Amniotic stem cell (primary cell): ENCODE data around the gene PHF19.

Experiments
- DNase-seq: peaks from one replicate; lab custom pipeline; 2025; lab: John Stamatoyannopoulos, UW

PHF19 gene

GRCh38 chr9:120913647-120914264 lies 36.8 kb upstream of the PHF19 start:
- no peak for DNase-seq

DNA sequence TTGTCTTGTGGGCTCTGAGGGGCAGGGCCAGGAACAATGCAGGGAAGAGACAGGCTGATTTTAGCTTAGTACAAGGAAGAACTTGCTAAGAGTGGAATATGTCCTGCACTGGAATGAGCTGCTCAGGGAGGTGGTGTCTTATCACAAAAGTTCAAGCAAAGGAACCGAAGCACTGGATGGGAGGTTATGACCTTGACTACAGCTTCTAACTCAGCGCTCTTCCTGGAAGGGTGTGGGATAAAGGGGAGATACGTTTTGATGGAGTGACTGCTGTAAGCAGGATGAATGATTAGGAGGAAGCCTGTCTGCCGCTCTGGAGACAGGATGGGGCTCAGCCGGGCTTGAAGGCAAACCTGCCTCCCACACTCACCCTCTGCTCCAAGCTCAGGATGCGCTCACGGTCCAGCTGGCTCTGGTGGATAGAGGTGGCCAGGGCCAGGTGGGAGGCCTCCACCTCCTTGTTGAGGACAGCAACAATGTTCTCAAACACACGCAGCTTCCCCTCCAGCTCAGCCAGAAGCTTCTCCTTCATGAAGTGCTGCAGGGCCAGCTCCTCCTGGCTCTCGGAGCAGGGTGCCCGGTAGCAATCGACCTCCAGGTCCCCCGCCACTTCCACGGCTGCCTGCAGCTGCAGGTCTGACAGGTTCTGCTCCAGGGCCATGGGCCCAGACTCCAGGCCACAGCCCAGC lies 36.1 kb upstream of the PHF19 start:
- DNase-seq, result no peak

DNA sequence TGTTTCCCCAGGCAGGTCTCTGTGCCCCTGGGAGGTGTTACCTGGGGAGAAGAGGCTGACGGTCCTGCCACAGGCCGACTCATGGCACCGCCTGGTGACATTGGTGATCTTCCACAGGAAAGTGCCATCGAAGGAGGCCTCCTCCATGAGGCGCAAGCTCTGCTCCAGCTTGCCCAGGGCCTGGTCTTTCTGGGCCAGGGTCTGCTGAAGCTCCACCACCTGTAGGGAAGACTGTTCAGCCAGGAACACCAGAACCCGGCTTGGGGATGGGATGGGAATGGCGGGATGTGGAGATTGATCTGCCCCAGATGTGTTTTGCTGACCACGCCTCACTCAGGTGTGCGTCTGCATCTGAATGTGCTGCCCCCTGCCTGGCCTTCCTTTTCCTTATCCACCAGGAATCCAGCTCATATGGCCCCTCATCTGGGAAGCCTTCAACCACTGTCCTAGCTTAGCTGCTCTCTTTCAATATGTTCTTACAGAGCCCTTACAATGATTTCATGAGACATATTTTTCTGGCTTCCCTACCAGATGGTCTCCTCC lies 34.4 kb upstream of the PHF19 start:
- DNase-seq, result no peak

DNA sequence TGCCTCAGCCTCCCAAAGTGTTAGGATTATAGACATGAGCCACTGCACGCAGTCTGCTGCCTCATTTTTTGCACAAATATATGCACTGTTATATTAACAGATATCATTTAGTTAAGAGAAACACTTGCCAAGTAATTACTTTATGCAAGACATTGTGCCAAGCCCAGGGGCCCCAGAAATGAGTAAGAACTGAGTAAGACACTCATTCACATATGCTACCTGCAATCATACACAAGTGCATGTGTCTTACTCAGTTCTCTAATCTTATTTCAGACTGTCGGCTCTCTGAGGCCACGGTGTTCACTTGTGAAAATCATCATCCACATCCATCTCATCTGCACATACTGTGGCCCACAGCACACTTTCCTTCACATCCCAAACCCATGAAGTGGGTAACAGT lies 33.7 kb upstream of the PHF19 start:
- no peak for DNase-seq

DNA sequence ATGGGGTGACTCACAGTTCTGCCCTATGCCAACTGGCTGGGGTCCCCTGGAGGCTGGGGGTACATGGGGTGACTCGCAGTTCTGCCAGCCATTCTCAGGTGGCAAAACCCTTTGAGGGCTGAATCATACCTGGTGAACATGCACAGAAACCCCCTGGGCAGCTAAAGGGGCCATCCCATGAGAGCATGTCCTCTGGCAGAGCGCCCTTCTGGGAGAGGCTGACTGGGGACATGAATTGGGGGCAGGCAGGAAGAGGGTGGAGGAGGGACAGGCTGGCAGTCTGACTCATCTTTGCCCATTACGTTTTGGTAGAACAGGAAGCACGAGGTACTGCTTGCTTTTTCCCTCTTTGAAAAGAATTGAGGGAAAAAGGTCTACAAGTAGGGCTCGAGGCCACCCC lies 32.9 kb upstream of the PHF19 start:
- no peak for DNase-seq

- no peak for DNase-seq
These were observed 28.6 kb upstream of the PHF19 start for GRCh38 chr9:120905315-120906164.

DNA sequence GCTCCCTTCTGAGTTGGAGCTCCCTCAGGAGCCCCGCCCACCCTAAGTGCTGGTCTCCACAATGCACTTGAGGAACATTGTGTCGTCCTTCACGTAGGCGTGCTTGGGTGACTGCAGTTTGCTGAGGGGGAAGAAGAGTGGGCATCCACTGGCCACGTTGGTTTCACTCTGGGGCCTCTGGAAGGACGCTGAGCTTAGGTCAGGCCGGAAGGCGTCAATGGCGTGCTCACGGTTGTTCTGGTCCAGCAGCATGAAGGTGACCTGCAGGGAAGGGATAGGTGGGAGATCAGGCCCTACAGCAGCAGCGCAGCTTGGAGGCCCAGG lies 28.0 kb upstream of the PHF19 start:
- DNase-seq, result no peak

DNA sequence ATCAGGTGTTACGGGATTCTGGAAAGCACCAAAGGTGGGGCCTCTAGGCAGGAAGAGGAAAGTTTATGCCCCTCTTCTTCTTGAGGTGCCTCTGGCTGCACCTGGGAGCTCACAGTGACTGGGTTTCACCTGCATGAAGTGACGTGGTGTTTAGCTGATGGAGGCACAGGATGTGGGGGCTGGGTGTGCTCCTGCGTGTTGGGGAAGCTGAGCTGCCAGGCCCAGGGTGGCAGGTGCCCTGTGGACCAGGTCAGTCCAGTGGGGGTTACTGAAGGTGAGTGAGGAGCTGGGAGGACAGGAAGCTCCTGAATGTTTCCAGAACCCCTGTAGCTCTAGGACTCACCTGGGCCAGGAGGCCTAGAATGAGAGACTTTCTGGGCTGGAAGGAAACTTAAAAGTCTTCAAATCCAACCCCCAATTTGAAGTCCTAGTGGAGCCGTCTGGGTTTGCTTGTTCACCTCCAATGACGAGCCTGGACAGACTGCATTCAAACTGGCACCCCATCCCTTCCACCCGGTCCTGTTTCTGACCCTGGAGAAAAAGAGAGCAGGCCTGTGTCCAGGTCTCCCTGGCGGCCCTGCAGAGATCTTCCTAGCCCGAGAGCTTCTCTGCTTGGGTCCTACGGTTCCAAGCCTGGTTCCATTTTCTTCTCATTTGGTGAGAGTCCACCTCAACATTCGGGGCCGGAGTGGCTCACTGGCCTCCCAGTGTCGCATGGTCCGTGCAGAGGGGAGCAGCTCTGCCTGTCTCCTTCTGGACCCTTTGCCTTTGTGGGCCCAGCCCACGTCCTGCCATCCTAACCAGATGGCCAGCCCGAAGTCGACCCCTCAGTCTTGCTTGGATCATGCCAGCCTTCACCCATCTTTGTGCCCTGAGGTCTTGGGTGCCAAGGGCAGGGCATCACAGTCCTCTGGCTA lies 27.3 kb upstream of the PHF19 start:
- no peak for DNase-seq

- DNase-seq, result no peak
These were observed 25.9 kb upstream of the PHF19 start for GRCh38 chr9:120902569-120903535.

DNA sequence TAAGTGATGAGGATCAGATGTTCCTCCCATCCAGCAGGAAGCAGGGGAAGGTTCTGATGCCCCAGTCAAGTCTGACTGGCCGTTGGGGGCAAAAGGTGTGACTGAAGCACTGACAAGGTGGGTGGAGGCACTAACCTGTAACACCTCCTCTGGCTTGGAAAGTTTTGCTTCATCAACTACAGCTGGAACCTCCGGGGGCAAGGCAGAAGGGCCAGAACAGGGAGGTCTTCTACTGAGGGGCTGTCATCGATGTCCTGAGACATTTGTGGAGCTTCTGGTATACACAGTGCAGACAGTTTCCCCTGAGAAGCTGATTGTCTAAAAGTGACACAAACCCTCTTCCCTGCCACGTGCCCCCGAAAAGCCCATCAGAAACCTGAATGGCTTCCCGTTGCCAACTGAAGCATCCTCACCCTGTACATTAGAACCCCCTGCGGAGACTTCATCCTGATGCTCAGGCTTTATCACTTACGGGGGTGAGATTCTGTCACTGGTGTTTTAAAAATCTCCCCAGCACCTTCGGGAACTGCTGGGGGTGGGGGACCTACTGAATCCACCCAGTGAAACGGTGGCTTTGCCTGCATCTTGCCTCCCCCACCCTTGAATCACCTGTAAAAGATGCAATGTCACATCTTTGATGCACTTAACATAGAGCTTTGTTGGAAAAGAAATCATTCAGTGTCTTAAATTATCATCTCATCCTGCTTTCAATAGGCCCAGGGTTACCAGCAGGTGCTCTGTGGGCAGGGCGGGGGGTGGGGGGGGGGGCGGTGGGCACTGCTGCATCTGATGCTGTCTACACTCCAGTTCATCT lies 25.0 kb upstream of the PHF19 start:
- no peak for DNase-seq

GRCh38 chr9:120900824-120901223 lies 23.8 kb upstream of the PHF19 start:
- DNase-seq, result no peak

- no peak for DNase-seq
These were observed 22.6 kb upstream of the PHF19 start for GRCh38 chr9:120899490-120900068.

DNA sequence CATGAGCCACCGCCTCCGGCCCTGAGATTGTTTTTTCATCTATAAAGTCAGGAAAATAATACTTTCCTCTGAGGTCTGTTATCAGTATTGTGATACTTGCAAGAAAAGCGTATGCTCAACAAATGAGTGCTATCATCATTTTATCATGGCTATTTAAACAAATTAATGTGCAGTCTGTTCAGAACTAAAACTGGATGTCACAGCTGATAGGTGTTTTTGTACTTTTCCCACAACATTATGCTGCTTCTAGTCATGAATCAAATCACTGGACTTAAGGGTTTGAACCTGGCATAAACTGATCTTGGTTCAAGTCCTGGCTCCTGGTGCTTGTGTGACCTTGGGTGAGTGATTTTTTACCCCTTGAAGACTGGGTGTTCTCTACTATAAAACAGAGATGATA lies 21.4 kb upstream of the PHF19 start:
- DNase-seq, result no peak

GRCh38 chr9:120895951-120896350 lies 19.0 kb upstream of the PHF19 start:
- no peak for DNase-seq

GRCh38 chr9:120894321-120895148 lies 17.5 kb upstream of the PHF19 start:
- DNase-seq, result no peak

DNA sequence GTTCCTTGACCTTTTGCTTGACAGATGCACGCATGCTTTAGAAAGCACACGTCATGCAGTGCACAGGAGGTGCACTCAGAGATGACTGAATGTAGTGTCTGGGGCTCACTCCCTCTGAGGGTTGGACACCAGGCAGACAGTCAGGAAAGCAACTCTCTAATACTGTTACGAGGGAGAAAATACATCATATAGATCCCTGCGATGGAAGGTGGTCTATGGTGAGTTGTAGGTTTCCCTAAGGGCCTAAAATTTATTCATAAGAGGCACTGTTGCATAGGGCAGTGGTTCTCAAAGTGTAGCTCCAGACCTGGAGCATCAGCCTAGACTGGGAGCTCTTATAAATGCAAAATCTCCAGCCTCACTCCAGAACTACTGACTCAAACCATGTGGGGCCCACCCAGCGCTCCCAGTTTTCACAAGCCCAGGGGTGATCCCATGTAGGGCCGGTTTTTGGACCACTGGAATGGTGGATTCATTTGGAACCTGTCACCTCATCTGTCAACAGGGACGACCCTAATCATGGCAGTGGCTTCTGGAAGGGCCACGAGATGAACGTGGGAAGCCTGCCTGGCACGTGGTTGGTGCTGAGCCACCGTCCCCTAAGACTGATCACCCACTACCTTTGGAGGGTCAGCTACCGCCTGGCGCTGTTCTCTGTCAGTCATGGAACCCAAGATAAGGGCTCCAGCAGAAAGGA lies 16.8 kb upstream of the PHF19 start:
- no peak for DNase-seq

- no peak for DNase-seq
These were observed 16.0 kb upstream of the PHF19 start for GRCh38 chr9:120892748-120893610.
